ENCODE results near the gene TBC1D24. TPM values are rescaled to one million over a fixed set of nuclear protein-coding genes. Genes with fewer than 3 reads are reported as not detected.

The TBC1D24 gene
- total and polyA plus RNA-seq, 9 of the 15 experiments (the other 6 are each of a cell fraction or from before 2014, with no cell fraction given), result 1.7 to 22.6 (median 7.2) TPM

DNA sequence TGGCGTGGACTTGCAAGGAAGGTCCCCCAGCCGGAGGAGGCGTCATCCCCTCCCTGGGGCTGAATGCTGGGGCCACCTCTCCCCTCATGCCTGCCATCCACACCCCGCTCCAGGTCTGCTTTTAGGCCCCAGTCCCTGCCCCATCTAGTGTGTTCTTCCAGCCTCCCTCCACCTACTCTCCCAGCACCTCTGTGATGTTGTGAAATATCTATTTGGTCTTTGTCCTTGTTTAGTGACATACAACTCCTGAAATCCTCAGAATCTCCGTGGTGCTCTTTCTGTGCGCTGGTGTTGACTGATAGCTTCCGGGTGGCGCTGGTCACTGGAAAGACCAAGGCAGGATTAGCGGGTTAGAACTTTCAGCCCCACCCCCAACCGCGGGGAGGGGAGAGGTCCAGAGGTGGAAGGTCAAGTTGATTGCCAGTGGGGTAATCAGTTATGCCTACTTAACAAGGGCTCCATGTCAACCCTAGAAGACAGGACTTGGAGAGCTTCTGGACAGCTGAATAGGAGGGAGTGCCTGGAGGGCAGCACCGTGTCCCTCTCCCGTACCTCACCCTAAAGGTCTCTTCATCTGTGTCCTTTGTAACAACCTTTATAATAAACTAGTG is 10.1 kb downstream of the TBC1D24 start (continued):
- TF ChIP-seq, protein P1, sequence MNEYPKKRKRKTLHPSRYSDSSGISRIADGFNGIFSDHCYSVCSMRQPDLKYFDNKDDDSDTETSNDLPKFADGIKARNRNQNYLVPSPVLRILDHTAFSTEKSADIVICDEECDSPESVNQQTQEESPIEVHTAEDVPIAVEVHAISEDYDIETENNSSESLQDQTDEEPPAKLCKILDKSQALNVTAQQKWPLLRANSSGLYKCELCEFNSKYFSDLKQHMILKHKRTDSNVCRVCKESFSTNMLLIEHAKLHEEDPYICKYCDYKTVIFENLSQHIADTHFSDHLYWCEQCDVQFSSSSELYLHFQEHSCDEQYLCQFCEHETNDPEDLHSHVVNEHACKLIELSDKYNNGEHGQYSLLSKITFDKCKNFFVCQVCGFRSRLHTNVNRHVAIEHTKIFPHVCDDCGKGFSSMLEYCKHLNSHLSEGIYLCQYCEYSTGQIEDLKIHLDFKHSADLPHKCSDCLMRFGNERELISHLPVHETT (CRISPR knock-in tag; conservative IDR thresholded peaks at IDR 0.05 in 1 of 2, IDR thresholded peaks at IDR 0.05 in 1 of 2), result no peak
- TF ChIP-seq MEIS2 (IDR thresholded peaks at IDR 0.05; ENCODE audit: partially characterized antibody) (peak; percentile 89), GTF2E2 (tag; IDR thresholded peaks at IDR 0.05) (no peak), NCOA2 (IDR thresholded peaks at IDR 0.05; ENCODE audit: partially characterized antibody in 2 of 2) (no peak), PTRF (tag; IDR thresholded peaks at IDR 0.05) (no peak), CEBPB (tag; IDR thresholded peaks at IDR 0.05) (peak; percentile 91), NRF1 (conservative IDR thresholded peaks at IDR 0.05 in 1 of 2, IDR thresholded peaks at IDR 0.05 in 1 of 2) (peak; percentile 55 to 61; a peak in 3 of 4 replicates), TEAD1 (CRISPR knock-in tag; IDR thresholded peaks at IDR 0.05) (no peak), ETV5 (CRISPR knock-in tag; IDR thresholded peaks at IDR 0.05; ENCODE audit: low read depth) (0 out of 2 replicates have a peak, but pooled peaks have one; percentile 50), ATF1 (CRISPR knock-in tag; IDR thresholded peaks at IDR 0.05) (no peak), ATF1 (tag; IDR thresholded peaks at IDR 0.05) (no peak), ETV1 (tag; conservative IDR thresholded peaks at IDR 0.05; ENCODE audit: low read depth) (peak; percentile 81), ZBTB1 (CRISPR knock-in tag; IDR thresholded peaks at IDR 0.05; ENCODE audit: borderline replicate concordance, low read depth) (no peak)
- TF ChIP-seq, protein P2, sequence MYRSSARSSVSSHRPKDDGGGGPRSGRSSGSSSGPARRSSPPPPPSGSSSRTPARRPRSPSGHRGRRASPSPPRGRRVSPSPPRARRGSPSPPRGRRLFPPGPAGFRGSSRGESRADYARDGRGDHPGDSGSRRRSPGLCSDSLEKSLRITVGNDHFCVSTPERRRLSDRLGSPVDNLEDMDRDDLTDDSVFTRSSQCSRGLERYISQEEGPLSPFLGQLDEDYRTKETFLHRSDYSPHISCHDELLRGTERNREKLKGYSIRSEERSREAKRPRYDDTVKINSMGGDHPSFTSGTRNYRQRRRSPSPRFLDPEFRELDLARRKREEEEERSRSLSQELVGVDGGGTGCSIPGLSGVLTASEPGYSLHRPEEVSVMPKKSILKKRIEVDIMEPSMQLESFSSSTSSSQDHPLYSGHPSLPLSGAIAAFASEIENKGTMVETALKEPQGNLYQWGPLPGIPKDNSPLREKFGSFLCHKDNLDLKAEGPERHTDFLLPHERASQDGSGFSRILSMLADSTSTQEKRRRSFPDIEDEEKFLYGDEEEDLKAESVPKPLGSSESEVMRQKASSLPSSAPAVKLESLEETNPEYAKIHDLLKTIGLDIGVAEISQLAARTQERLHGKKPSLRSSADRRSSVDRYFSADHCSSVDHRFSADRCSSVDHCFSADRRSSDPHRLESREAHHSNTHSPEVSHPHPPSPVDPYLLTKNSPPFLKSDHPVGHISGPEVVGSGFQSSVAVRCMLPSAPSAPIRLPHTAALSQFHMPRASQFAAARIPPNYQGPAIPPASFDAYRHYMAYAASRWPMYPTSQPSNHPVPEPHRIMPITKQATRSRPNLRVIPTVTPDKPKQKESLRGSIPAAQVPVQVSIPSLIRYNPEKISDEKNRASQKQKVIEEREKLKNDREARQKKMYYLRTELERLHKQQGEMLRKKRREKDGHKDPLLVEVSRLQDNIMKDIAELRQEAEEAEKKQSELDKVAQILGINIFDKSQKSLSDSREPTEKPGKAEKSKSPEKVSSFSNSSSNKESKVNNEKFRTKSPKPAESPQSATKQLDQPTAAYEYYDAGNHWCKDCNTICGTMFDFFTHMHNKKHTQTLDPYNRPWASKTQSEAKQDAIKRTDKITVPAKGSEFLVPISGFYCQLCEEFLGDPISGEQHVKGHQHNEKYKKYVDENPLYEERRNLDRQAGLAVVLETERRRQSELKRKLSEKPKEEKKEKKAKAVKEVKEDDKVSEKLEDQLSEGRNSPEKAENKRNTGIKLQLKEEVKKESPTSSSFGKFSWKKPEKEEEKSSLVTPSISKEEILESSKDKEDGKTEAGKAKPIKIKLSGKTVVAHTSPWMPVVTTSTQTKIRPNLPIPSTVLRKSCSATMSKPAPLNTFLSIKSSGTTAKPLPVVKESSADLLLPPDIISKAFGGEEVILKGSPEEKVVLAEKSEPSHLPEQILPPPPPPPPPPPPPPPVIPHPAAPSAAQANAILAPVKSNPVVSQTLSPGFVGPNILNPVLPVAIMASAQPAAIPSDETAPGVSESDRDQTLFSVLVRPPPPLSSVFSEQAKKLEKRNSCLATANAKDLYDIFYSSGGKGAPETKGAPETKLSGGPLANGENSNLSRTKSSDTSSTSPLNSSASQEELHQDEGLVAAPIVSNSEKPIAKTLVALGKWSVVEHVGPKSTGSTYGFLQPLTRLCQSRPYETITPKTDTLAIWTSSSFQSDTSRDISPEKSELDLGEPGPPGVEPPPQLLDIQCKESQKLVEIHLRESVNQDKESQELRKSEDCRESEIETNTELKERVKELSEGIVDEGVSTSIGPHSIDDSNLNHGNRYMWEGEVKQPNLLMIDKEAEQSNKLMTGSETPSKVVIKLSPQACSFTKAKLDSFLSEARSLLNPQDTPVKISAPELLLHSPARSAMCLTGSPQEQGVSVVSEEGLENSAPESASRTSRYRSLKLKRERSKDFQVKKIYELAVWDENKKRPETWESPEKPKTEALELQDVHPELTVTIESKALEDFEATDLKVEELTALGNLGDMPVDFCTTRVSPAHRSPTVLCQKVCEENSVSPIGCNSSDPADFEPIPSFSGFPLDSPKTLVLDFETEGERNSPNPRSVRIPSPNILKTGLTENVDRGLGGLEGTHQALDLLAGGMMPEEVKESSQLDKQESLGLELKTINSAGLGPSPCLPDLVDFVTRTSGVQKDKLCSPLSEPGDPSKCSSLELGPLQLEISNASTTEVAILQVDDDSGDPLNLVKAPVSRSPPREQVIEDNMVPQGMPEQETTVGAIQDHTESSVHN (IDR thresholded peaks at IDR 0.05; ENCODE audit: borderline replicate concordance in 1 of 2, low read depth in 1 of 2), result no peak
- TF ChIP-seq, protein P3, sequence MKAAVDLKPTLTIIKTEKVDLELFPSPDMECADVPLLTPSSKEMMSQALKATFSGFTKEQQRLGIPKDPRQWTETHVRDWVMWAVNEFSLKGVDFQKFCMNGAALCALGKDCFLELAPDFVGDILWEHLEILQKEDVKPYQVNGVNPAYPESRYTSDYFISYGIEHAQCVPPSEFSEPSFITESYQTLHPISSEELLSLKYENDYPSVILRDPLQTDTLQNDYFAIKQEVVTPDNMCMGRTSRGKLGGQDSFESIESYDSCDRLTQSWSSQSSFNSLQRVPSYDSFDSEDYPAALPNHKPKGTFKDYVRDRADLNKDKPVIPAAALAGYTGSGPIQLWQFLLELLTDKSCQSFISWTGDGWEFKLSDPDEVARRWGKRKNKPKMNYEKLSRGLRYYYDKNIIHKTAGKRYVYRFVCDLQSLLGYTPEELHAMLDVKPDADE (conservative IDR thresholded peaks at IDR 0.05; ENCODE audit: control insufficient read depth, low read depth, low read length), result 0 out of 2 replicates have a peak, but pooled peaks have one; percentile 43
